Astrocyte (in vitro differentiated cells and primary cell): Measurements from ENCODE around the gene AOAH. TPM values are rescaled to one million over a fixed set of nuclear protein-coding genes. Genes with fewer than 3 reads are reported as not detected.

Experiments
- DNase-seq: peaks from one replicate; pipeline ENCODE4 v3.0.0-alpha.2; 2010; ENCODE audit warnings: low read depth
- FAIRE-seq: peaks from 2 replicates; lab custom pipeline; 2011; peaks lifted over from hg19 to GRCh38; lab: Jason Lieb, UNC
- H2AFZ ChIP-seq: 2 replicates; pipeline ENCODE4 v1.6.0; 2012; ENCODE audit warnings: low read depth, low read length, inconsistent platforms
- H3K27ac ChIP-seq: 2 replicates; pipeline ENCODE4 v1.5.1; 2011; ENCODE audit warnings: low read depth, low read length, inconsistent platforms
- H3K27me3 ChIP-seq: 2 replicates; pipeline ENCODE4 v1.6.0; 2011; ENCODE audit warnings: low read length, inconsistent platforms; ENCODE audit not compliant: insufficient read depth
- H3K36me3 ChIP-seq: 2 replicates; pipeline ENCODE4 v1.5.1; 2011; ENCODE audit warnings: low read length, inconsistent platforms; ENCODE audit not compliant: insufficient read depth
- H3K4me1 ChIP-seq: 2 replicates; pipeline ENCODE4 v1.5.1; 2011; ENCODE audit warnings: low read length, inconsistent platforms; ENCODE audit not compliant: insufficient read depth
- H3K4me2 ChIP-seq: 2 replicates; pipeline ENCODE4 v1.6.0; 2012; ENCODE audit warnings: low read length, inconsistent platforms
- H3K4me3 ChIP-seq: 2 replicates; pipeline ENCODE4 v1.5.1; 2011; ENCODE audit warnings: low read depth, mild to moderate bottlenecking, low read length, inconsistent platforms; ENCODE audit not compliant: insufficient read depth
- H3K79me2 ChIP-seq: 2 replicates; pipeline ENCODE4 v1.6.0; 2012; ENCODE audit warnings: mild to moderate bottlenecking, low read length, inconsistent platforms; ENCODE audit not compliant: insufficient read depth
- H3K9ac ChIP-seq: 2 replicates; pipeline ENCODE4 v1.6.0; 2012; ENCODE audit warnings: mild to moderate bottlenecking, low read length, inconsistent platforms
- H3K9me3 ChIP-seq: 2 replicates; pipeline ENCODE4 v1.5.1; 2012; ENCODE audit warnings: low read depth, mild to moderate bottlenecking, low read length, inconsistent platforms; ENCODE audit not compliant: insufficient read depth
- H4K20me1 ChIP-seq: 2 replicates; pipeline ENCODE4 v1.6.0; 2012; ENCODE audit warnings: low read length, inconsistent platforms; ENCODE audit not compliant: insufficient read depth
- H3K27ac Mint-ChIP-seq: one replicate; pipeline ENCODE4 v1.8.0; 2021; ENCODE audit warnings: mild to moderate bottlenecking, mixed read lengths; ENCODE audit not compliant: unreplicated experiment
- H3K27me3 Mint-ChIP-seq: one replicate; pipeline ENCODE4 v1.8.0; 2021; ENCODE audit warnings: low read depth, mixed read lengths; ENCODE audit not compliant: unreplicated experiment
- H3K36me3 Mint-ChIP-seq: one replicate; pipeline ENCODE4 v1.8.0; 2021; ENCODE audit warnings: low read depth, mixed read lengths; ENCODE audit not compliant: unreplicated experiment
- H3K4me1 Mint-ChIP-seq: one replicate; pipeline ENCODE4 v1.8.0; 2021; ENCODE audit warnings: low read depth, mixed read lengths; ENCODE audit not compliant: unreplicated experiment
- H3K4me3 Mint-ChIP-seq: one replicate; pipeline ENCODE4 v1.8.0; 2021; ENCODE audit warnings: mild to moderate bottlenecking, moderate library complexity, mixed read lengths; ENCODE audit not compliant: unreplicated experiment
- H3K9me3 Mint-ChIP-seq: one replicate; pipeline ENCODE4 v1.8.0; 2021; ENCODE audit warnings: mild to moderate bottlenecking, mixed read lengths; ENCODE audit not compliant: unreplicated experiment
- EZH2 ChIP-seq: IDR thresholded peaks from 2 replicates; pipeline ENCODE4 v1.6.1; 2012; ENCODE audit warnings: mild to moderate bottlenecking, low read length, inconsistent platforms; ENCODE audit not compliant: insufficient read depth
- total RNA-seq: library from RNA; stranded (reverse); gene quantifications from 2 replicates; pipeline ENCODE4 v1.2.1, GENCODE V29; 2021
- TF ChIP-seq, protein P1 (sequence below): IDR thresholded peaks from 2 replicates; pipeline ENCODE4 v1.5.1; 2011; ENCODE audit warnings: low read depth, mild to moderate bottlenecking, inconsistent platforms, low read length, moderate library complexity; ENCODE audit not compliant: insufficient read depth

The AOAH gene
- total RNA-seq, 1 donor from 2014 or later, result not detected

DNA sequence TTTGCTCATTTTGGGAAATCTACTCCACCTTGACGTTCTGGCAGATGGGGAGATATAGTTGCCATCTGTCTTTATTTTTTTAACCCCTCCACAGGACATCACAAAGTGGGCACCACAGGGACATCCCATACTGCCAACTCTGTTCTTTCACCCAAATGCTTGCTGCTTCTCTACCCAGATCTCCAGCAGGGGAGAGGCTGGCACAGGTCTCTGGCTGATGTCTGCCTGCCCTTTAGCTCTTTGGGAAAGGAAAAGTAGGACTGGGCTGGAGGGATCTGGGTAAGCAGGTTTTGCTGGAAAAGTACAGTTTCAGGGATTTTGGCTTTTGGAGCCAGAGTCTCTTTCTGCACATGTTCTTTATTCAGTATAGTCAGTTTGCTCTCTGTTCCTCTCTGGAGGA lies 178.0 kb downstream of the AOAH start:
- H4K20me1 ChIP-seq, result no peaks in the 10 kb centered on the region
- H3K9ac ChIP-seq, result no peak overlapping the region
- no peaks in the 10 kb centered on the region for H3K9me3 ChIP-seq
- Mint-ChIP-seq H3K36me3 (no peaks in the 10 kb centered on the region), H3K27ac (no peak overlapping the region), H3K4me3 (no peak overlapping the region), H3K27me3 (peaks cover 4% of the 10 kb centered on the region), H3K9me3 (no peaks in the 10 kb centered on the region), H3K4me1 (no peaks in the 10 kb centered on the region)
- H3K4me3 ChIP-seq, result no peak overlapping the region
- no peak overlapping the region for H2AFZ ChIP-seq
- TF ChIP-seq EZH2, result no peak
- TF ChIP-seq, protein P1, sequence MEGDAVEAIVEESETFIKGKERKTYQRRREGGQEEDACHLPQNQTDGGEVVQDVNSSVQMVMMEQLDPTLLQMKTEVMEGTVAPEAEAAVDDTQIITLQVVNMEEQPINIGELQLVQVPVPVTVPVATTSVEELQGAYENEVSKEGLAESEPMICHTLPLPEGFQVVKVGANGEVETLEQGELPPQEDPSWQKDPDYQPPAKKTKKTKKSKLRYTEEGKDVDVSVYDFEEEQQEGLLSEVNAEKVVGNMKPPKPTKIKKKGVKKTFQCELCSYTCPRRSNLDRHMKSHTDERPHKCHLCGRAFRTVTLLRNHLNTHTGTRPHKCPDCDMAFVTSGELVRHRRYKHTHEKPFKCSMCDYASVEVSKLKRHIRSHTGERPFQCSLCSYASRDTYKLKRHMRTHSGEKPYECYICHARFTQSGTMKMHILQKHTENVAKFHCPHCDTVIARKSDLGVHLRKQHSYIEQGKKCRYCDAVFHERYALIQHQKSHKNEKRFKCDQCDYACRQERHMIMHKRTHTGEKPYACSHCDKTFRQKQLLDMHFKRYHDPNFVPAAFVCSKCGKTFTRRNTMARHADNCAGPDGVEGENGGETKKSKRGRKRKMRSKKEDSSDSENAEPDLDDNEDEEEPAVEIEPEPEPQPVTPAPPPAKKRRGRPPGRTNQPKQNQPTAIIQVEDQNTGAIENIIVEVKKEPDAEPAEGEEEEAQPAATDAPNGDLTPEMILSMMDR, result no peak
- DNase-seq (no peak), FAIRE-seq (no peak)
- H3K27me3 ChIP-seq, result no peaks in the 10 kb centered on the region
- H3K36me3 ChIP-seq, result no peaks in the 10 kb centered on the region
- no peaks in the 10 kb centered on the region for H3K79me2 ChIP-seq
- H3K27ac ChIP-seq, result no peak overlapping the region
- no peak overlapping the region for H3K4me2 ChIP-seq
- H3K4me1 ChIP-seq, result no peaks in the 10 kb centered on the region

GRCh38 chr7:36545291-36545690 lies 179.0 kb downstream of the AOAH start:
- no peak for DNase-seq
- H3K9ac ChIP-seq, result no peak overlapping the region
- peaks cover 4% of the 10 kb centered on the region for H3K27me3 Mint-ChIP-seq
- TF ChIP-seq EZH2, result no peak
- TF ChIP-seq, protein P1, result no peak
- H3K36me3 Mint-ChIP-seq, result no peaks in the 10 kb centered on the region
- H3K4me2 ChIP-seq, result no peak overlapping the region
- no peaks in the 10 kb centered on the region for H4K20me1 ChIP-seq
- no peak overlapping the region for H3K4me3 Mint-ChIP-seq
- H3K4me1 Mint-ChIP-seq, result no peaks in the 10 kb centered on the region
- no peak for FAIRE-seq
- H3K9me3 ChIP-seq, result no peaks in the 10 kb centered on the region
- H3K9me3 Mint-ChIP-seq, result no peaks in the 10 kb centered on the region
- H3K79me2 ChIP-seq, result no peaks in the 10 kb centered on the region
- no peaks in the 10 kb centered on the region for H3K4me1 ChIP-seq
- no peak overlapping the region for H2AFZ ChIP-seq
- no peak overlapping the region for H3K27ac Mint-ChIP-seq
- H3K27me3 ChIP-seq, result no peaks in the 10 kb centered on the region
- no peaks in the 10 kb centered on the region for H3K36me3 ChIP-seq
- no peak overlapping the region for H3K27ac ChIP-seq
- H3K4me3 ChIP-seq, result no peak overlapping the region

- H3K4me1 ChIP-seq, result peaks cover 11% of the 10 kb centered on the region
- Mint-ChIP-seq H3K9me3 (peaks cover 3% of the 10 kb centered on the region), H3K4me3 (no peak overlapping the region), H3K4me1 (peaks cover 4% of the 10 kb centered on the region), H3K27me3 (no peaks in the 10 kb centered on the region), H3K27ac (no peak overlapping the region), H3K36me3 (no peaks in the 10 kb centered on the region)
- no peak overlapping the region for H3K9ac ChIP-seq
- H3K9me3 ChIP-seq, result no peaks in the 10 kb centered on the region
- H2AFZ ChIP-seq, result no peak overlapping the region
- no peaks in the 10 kb centered on the region for H3K79me2 ChIP-seq
- H3K27me3 ChIP-seq, result no peaks in the 10 kb centered on the region
- DNase-seq, result no peak
- H3K36me3 ChIP-seq, result no peaks in the 10 kb centered on the region
- H3K4me2 ChIP-seq, result no peak overlapping the region
- H3K4me3 ChIP-seq, result no peak overlapping the region
- TF ChIP-seq, protein P1, result no peak
- TF ChIP-seq EZH2, result no peak
- no peak for FAIRE-seq
- H4K20me1 ChIP-seq, result no peaks in the 10 kb centered on the region
- H3K27ac ChIP-seq, result no peak overlapping the region
Measured at GRCh38 chr7:36538126-36538525, 186.2 kb downstream of the AOAH start.
